Natural killer cell (primary cell): ENCODE results near the gene HACL1. TPM values are rescaled to one million over a fixed set of nuclear protein-coding genes. Genes with fewer than 3 reads are reported as not detected.

Source experiments
- ATAC-seq, 3 donors: fragments of 150-1000 bp in 2 of 3; fragments of 200-7000 bp in 1 of 3; cut with Tn5 transposase; 1 replicate in 1 of 3; 2 replicates in 2 of 3; pipeline ENCODE4 v1.10.0; 2021; ENCODE audit warnings: mild to moderate bottlenecking in 2 of 3, moderate library complexity in 2 of 3
- DNase-seq, 2 donors: peaks; one replicate each; pipeline versions ENCODE4 v3.0.0 to v3.0.0-alpha.2; 2013 to 2021; ENCODE audit warnings: mixed read lengths in 1 of 2
- H3K27ac ChIP-seq: one replicate; pipeline ENCODE4 v1.5.1; 2013; ENCODE audit warnings: mild to moderate bottlenecking, low read length
- H3K27me3 ChIP-seq: one replicate; pipeline ENCODE4 v1.6.1; 2013; ENCODE audit warnings: low read length; ENCODE audit not compliant: control insufficient read depth, insufficient read depth
- H3K36me3 ChIP-seq: one replicate; pipeline ENCODE4 v1.6.1; 2013; ENCODE audit warnings: low read length; ENCODE audit not compliant: control insufficient read depth, insufficient read depth
- H3K4me1 ChIP-seq: one replicate; pipeline ENCODE4 v1.6.1; 2013; ENCODE audit warnings: low read length; ENCODE audit not compliant: control insufficient read depth, insufficient read depth
- H3K4me3 ChIP-seq: one replicate; pipeline ENCODE4 v1.5.1; 2013; ENCODE audit warnings: low read length
- H3K9me3 ChIP-seq: one replicate; pipeline ENCODE4 v1.6.1; 2013; ENCODE audit warnings: low read length; ENCODE audit not compliant: control insufficient read depth, insufficient read depth
- H3K27ac Mint-ChIP-seq, 2 donors: one replicate each; pipeline ENCODE4 v1.8.0; 2022; ENCODE audit warnings: mild to moderate bottlenecking in 2 of 2, mixed read lengths in 2 of 2, moderate library complexity in 1 of 2
- H3K27me3 Mint-ChIP-seq, 2 donors: one replicate each; pipeline ENCODE4 v1.8.0; 2022; ENCODE audit warnings: low read depth in 2 of 2, mixed read lengths in 2 of 2
- H3K36me3 Mint-ChIP-seq: one replicate; pipeline ENCODE4 v1.8.0; 2022; ENCODE audit warnings: mixed read lengths
- H3K4me1 Mint-ChIP-seq, 2 donors: one replicate each; pipeline ENCODE4 v1.8.0; 2022; ENCODE audit warnings: mixed read lengths in 2 of 2
- H3K4me3 Mint-ChIP-seq: one replicate; pipeline ENCODE4 v1.8.0; 2022; ENCODE audit warnings: mild to moderate bottlenecking, moderate library complexity, mixed read lengths
- H3K9me3 Mint-ChIP-seq, 2 donors: one replicate each; pipeline ENCODE4 v1.8.0; 2022; ENCODE audit warnings: mixed read lengths in 2 of 2
- CTCF ChIP-seq: fragments of 200-600 bp; IDR thresholded peaks from one replicate; pipeline ENCODE4 v1.8.0; 2022; ENCODE audit warnings: antibody characterized with exemption
- WGBS: methylation state at CpG from one replicate; pipeline ENCODE4 v1.1.7; 2013; ENCODE audit warnings: missing lambda C conversion rate; ENCODE audit not compliant: insufficient coverage; 5-methylcytosine and 5-hydroxymethylcytosine counted together
- intact Hi-C: fragments of 100-400 bp; cut with micrococcal nuclease; formaldehyde crosslinking; loops from one replicate; pipeline ENCODE4 v1.14.2; 2022
- total RNA-seq, 4 donors: library from RNA; stranded (reverse); fragments of 120-200 nt in 1 of 4; gene quantifications; one replicate each; pipeline versions ENCODE4 v1.2.3 to v1.2.4, GENCODE V29; 2013 to 2022

Gene HACL1
- total RNA-seq, 3 donors from 2014 or later (not counting 1 experiment from before 2014, with no cell fraction given) = 36.7 to 39.8 (median 37.3) TPM

GRCh38 chr3:15541371-15541770, 60.0 kb downstream of the HACL1 start:
- Mint-ChIP-seq H3K27me3 (no peaks in the 10 kb centered on the region), H3K9me3 (no peaks in the 10 kb centered on the region), H3K4me3 (no peak overlapping the region), H3K36me3 (peaks cover 3% of the 10 kb centered on the region), H3K4me1 (peaks cover 50 to 58% of the 10 kb centered on the region in 2 donors), H3K27ac (peak overlapping the region; percentile 19 to 64)
- no peak for TF ChIP-seq CTCF
- intact Hi-C loops = no loop called here
- no peak for ATAC-seq
- Histone ChIP-seq H3K9me3 (no peaks in the 10 kb centered on the region), H3K27ac (no peak overlapping the region), H3K4me1 (peaks cover 20% of the 10 kb centered on the region), H3K27me3 (no peaks in the 10 kb centered on the region), H3K4me3 (no peak overlapping the region), H3K36me3 (no peaks in the 10 kb centered on the region)
- WGBS = 100% methylated on average over 2 of the region's 4 CpGs
- no peak for DNase-seq

GRCh38 chr3:15539066-15539465, 62.3 kb downstream of the HACL1 start:
- peaks cover 38% of the 10 kb centered on the region for H3K4me1 ChIP-seq
- Mint-ChIP-seq H3K27ac (peak overlapping the region; percentile 84 to 96), H3K4me1 (peaks cover 67% of the 10 kb centered on the region in 2 donors), H3K4me3 (no peak overlapping the region), H3K27me3 (no peaks in the 10 kb centered on the region), H3K9me3 (no peaks in the 10 kb centered on the region), H3K36me3 (no peaks in the 10 kb centered on the region)
- H3K9me3 ChIP-seq = no peaks in the 10 kb centered on the region
- DNase-seq = no peak
- intact Hi-C loops = no loop called here
- H3K27me3 ChIP-seq = no peaks in the 10 kb centered on the region
- no peak for TF ChIP-seq CTCF
- ATAC-seq = no peak
- no peak overlapping the region for H3K4me3 ChIP-seq
- H3K36me3 ChIP-seq = no peaks in the 10 kb centered on the region
- H3K27ac ChIP-seq = no peak overlapping the region
- 100% methylated on average over 1 of the region's 1 CpG for WGBS

GRCh38 chr3:15538345-15538744, 63.0 kb downstream of the HACL1 start:
- peaks cover 64 to 67% of the 10 kb centered on the region in 2 donors for H3K4me1 Mint-ChIP-seq
- intact Hi-C loops = no loop called here
- H3K27me3 ChIP-seq = no peaks in the 10 kb centered on the region
- no peaks in the 10 kb centered on the region for H3K9me3 ChIP-seq
- H3K9me3 Mint-ChIP-seq = no peaks in the 10 kb centered on the region
- peak overlapping the region; percentile 84 to 96 for H3K27ac Mint-ChIP-seq
- no peak overlapping the region for H3K4me3 ChIP-seq
- no peaks in the 10 kb centered on the region for H3K36me3 Mint-ChIP-seq
- WGBS = 50% methylated on average over 1 of the region's 2 CpGs
- DNase-seq (no peak), ATAC-seq (peak in 1 of 3 donors; percentile 30)
- peak overlapping the region; percentile 14 for H3K27ac ChIP-seq
- TF ChIP-seq CTCF = no peak
- no peaks in the 10 kb centered on the region for H3K36me3 ChIP-seq
- H3K4me3 Mint-ChIP-seq = peak overlapping the region; percentile 68
- H3K27me3 Mint-ChIP-seq = no peaks in the 10 kb centered on the region
- peaks cover 38% of the 10 kb centered on the region for H3K4me1 ChIP-seq

- no peak for ATAC-seq
- intact Hi-C loops = no loop called here
- H3K27me3 ChIP-seq = no peaks in the 10 kb centered on the region
- peak overlapping the region; percentile 64 for H3K27ac ChIP-seq
- Mint-ChIP-seq H3K27me3 (no peaks in the 10 kb centered on the region), H3K4me1 (peaks cover 59 to 62% of the 10 kb centered on the region in 2 donors), H3K27ac (peak overlapping the region; percentile 83 to 96), H3K4me3 (peak overlapping the region; percentile 95), H3K9me3 (no peaks in the 10 kb centered on the region), H3K36me3 (no peaks in the 10 kb centered on the region)
- TF ChIP-seq CTCF = no peak
- H3K9me3 ChIP-seq = no peaks in the 10 kb centered on the region
- no peak for DNase-seq
- 3% methylated on average over 2 of the region's 2 CpGs for WGBS
- H3K36me3 ChIP-seq = no peaks in the 10 kb centered on the region
- H3K4me1 ChIP-seq = peaks cover 38% of the 10 kb centered on the region
- H3K4me3 ChIP-seq = no peak overlapping the region
These were observed 64.5 kb downstream of the HACL1 start for GRCh38 chr3:15536856-15537255.
